MM.1S (cell line): Measurements from ENCODE around the gene DND1.
"Not testable (repeated sequence)": the region's sequence is repeated elsewhere in the genome, so short reads cannot be mapped to it uniquely, and the experiment has no call there.

Experiments used
- DNase-seq: peaks from one replicate; pipeline ENCODE4 v3.0.0-alpha.2; 2015
- H2AFZ ChIP-seq: fragments of 300-600 bp; sonication (generic); 2 replicates; pipeline ENCODE4 v1.6.0; 2016; ENCODE audit warnings: antibody characterized with exemption, low read length
- H3F3A ChIP-seq: fragments of 300-600 bp; sonication (generic); 2 replicates; pipeline ENCODE4 v1.6.1; 2016; ENCODE audit warnings: mild to moderate bottlenecking, antibody characterized with exemption, low read length, moderate library complexity, mixed read lengths; ENCODE audit not compliant: insufficient read depth
- H3K27ac ChIP-seq: fragments of 300-600 bp; sonication (generic); 2 replicates; pipeline ENCODE4 v1.5.1; 2016; ENCODE audit warnings: mild to moderate bottlenecking, low read length
- H3K27me3 ChIP-seq: fragments of 300-600 bp; sonication (generic); replicated peaks from 2 replicates; pipeline ENCODE4 v1.6.0; 2016; ENCODE audit warnings: low read length; ENCODE audit not compliant: insufficient read depth
- H3K36me3 ChIP-seq: fragments of 300-600 bp; sonication (generic); replicated peaks from 2 replicates; pipeline ENCODE4 v1.6.1; 2016; ENCODE audit warnings: mild to moderate bottlenecking, low read length, mixed read lengths; ENCODE audit not compliant: insufficient read depth
- H3K4me1 ChIP-seq: fragments of 300-600 bp; sonication (generic); 2 replicates; pipeline ENCODE4 v1.6.1; 2016; ENCODE audit warnings: low read length, mixed read lengths
- H3K4me2 ChIP-seq: fragments of 300-600 bp; sonication (generic); 2 replicates; pipeline ENCODE4 v1.6.0; 2016; ENCODE audit warnings: low read depth, low read length
- H3K4me3 ChIP-seq: fragments of 300-600 bp; sonication (generic); 2 replicates; pipeline ENCODE4 v1.5.1; 2016; ENCODE audit warnings: low read length, mixed read lengths
- H3K79me2 ChIP-seq: fragments of 300-600 bp; sonication (generic); 2 replicates; pipeline ENCODE4 v1.6.1; 2016; ENCODE audit warnings: mixed run types, low read length, mixed read lengths
- H3K9ac ChIP-seq: fragments of 300-600 bp; sonication (generic); 2 replicates; pipeline ENCODE4 v1.6.1; 2016; ENCODE audit warnings: low read length, mixed read lengths
- H3K9me2 ChIP-seq: fragments of 300-600 bp; sonication (generic); replicated peaks from 2 replicates; pipeline ENCODE4 v1.6.1; 2016; ENCODE audit warnings: mild to moderate bottlenecking, low read length, mixed read lengths; ENCODE audit not compliant: insufficient read depth
- H3K9me3 ChIP-seq: fragments of 300-600 bp; sonication (generic); replicated peaks from 2 replicates; pipeline ENCODE4 v1.6.1; 2016; ENCODE audit warnings: mild to moderate bottlenecking, low read length, mixed read lengths; ENCODE audit not compliant: insufficient read depth
- H4K20me1 ChIP-seq: fragments of 300-600 bp; sonication (generic); 2 replicates; pipeline ENCODE4 v1.6.1; 2016; ENCODE audit warnings: mild to moderate bottlenecking, low read length, moderate library complexity, mixed read lengths; ENCODE audit not compliant: insufficient read depth
- EZH2 ChIP-seq: fragments of 300-600 bp; sonication (generic); optimal IDR thresholded peaks from 2 replicates; pipeline ENCODE3; 2017; ENCODE audit warnings: low read depth, mild to moderate bottlenecking, antibody characterized with exemption, low read length, mixed read lengths
- EZH2phosphoT487 ChIP-seq: fragments of 300-600 bp; sonication (generic); IDR thresholded peaks from 2 replicates; pipeline ENCODE4 v1.6.1; 2018; ENCODE audit warnings: antibody characterized with exemption, low read length
- TF ChIP-seq, protein P1 (sequence below): fragments of 300-600 bp; sonication (generic); IDR thresholded peaks from 2 replicates; pipeline ENCODE4 v1.5.1; 2016; ENCODE audit warnings: antibody characterized with exemption, low read length, mixed read lengths

Gene DND1

DNA sequence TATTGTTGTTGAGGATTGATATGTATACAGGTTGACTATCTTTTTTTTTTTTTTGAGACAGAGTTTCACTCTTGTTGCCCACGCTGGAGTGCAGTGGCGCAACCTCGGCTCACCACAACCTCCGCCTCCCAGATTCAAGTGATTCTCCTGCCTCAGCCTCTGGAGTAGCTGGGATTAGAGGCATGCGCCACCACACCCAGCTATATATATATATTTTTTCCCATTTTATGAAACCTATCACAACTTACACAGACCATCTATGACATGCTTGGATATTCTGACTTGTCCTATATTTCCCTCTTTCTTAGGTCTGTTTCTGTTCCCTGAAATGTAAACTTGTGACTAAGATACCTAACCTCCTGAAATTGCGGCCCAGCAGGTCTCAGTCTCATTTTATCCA is 45.4 kb downstream of the DND1 start:
- TF ChIP-seq, protein P1, sequence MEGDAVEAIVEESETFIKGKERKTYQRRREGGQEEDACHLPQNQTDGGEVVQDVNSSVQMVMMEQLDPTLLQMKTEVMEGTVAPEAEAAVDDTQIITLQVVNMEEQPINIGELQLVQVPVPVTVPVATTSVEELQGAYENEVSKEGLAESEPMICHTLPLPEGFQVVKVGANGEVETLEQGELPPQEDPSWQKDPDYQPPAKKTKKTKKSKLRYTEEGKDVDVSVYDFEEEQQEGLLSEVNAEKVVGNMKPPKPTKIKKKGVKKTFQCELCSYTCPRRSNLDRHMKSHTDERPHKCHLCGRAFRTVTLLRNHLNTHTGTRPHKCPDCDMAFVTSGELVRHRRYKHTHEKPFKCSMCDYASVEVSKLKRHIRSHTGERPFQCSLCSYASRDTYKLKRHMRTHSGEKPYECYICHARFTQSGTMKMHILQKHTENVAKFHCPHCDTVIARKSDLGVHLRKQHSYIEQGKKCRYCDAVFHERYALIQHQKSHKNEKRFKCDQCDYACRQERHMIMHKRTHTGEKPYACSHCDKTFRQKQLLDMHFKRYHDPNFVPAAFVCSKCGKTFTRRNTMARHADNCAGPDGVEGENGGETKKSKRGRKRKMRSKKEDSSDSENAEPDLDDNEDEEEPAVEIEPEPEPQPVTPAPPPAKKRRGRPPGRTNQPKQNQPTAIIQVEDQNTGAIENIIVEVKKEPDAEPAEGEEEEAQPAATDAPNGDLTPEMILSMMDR = no peak
- TF ChIP-seq EZH2phosphoT487 (no peak), EZH2 (no peak)
- no peaks in the 10 kb centered on the region for H3K36me3 ChIP-seq
- 0 out of 2 replicates have a peak, but pooled peaks cover 3% of the 10 kb centered on the region for H3K27me3 ChIP-seq
- H3K9ac ChIP-seq = no peak overlapping the region
- no peak for DNase-seq
- no peaks in the 10 kb centered on the region for H3K9me2 ChIP-seq
- H3K27ac ChIP-seq = no peak overlapping the region
- 0 out of 2 replicates have a peak, but pooled peaks cover under 1% of the 10 kb centered on the region for H3K4me1 ChIP-seq
- H3K79me2 ChIP-seq = no peaks in the 10 kb centered on the region
- no peak overlapping the region for H2AFZ ChIP-seq
- no peaks in the 10 kb centered on the region for H3F3A ChIP-seq
- H3K4me3 ChIP-seq = no peak overlapping the region
- no peak overlapping the region for H3K4me2 ChIP-seq
- H4K20me1 ChIP-seq = no peaks in the 10 kb centered on the region
- no peaks in the 10 kb centered on the region for H3K9me3 ChIP-seq

DNA sequence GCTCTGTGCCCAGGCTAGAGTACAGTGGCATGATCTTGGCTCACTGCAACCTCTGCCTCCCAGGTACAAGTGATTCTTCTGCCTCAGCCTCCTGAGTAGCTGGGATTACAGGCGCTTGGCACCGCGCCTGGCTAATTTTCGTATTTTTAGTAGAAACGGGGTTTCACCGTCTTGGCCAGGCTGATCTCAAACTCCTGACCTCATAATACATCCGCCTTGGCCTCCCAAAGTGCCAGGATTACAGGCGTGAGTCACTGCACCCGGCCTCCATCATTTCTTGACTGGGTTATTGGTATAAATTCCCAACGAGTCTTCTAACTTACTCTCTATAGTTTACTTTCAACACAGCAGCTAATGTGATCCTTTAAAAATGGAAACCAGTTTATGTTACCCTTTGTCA is 48.5 kb downstream of the DND1 start:
- H3K9me3 ChIP-seq, H2AFZ ChIP-seq, H3K4me2 ChIP-seq, H3K9me2 ChIP-seq, H3K36me3 ChIP-seq, H3K79me2 ChIP-seq, H3K27me3 ChIP-seq, H3K4me3 ChIP-seq, H3F3A ChIP-seq, H3K4me1 ChIP-seq, H4K20me1 ChIP-seq, DNase-seq, H3K27ac ChIP-seq, H3K9ac ChIP-seq: not testable (repeated sequence)

DNA sequence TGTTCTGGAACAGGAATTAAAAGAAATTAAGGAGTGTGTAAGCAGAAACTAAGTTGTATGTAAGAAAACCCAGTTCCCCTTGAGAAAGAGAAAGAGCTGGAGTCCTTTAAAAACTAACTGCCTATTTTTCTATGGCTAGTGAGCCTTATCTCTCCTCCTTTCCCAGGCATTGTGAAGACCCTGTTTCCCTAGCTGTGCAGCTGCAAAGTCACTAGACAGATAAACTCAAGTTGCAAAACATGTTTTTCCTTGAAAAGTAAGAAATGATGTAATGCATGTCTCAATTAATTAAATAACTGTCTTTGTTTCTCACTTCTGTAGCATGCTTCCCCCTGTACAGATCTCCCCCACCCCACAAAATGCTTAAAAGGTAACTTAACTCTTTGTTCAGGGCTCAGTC is 50.3 kb downstream of the DND1 start:
- H4K20me1 ChIP-seq, H3K79me2 ChIP-seq, H3K27ac ChIP-seq, H3K27me3 ChIP-seq, H3K4me2 ChIP-seq, H3F3A ChIP-seq, H3K4me1 ChIP-seq, DNase-seq, H3K9me3 ChIP-seq, H2AFZ ChIP-seq, H3K9me2 ChIP-seq, H3K36me3 ChIP-seq, H3K9ac ChIP-seq, H3K4me3 ChIP-seq: not testable (repeated sequence)

DNA sequence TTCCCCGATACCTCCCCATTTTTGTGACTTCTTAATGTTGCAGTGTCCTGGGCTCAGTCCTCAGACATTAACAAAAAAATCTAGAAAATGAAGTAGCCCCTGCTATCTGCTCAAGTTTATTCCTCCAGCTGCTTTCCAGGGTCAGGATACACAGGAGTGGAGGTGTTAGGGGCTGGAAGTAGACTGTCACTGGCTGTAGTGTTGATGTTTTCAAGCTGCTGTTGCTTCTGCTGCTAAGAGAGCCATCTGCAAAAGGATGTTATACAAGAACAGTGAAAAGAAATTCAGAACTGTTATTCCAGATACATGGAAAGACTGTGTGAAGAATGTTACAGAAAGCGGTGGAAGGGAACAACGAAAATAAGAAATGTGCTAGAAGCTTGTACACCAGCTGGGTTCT is 51.1 kb downstream of the DND1 start:
- Histone ChIP-seq H3K4me2 (no peak overlapping the region), H3K27ac (no peak overlapping the region), H3K36me3 (no peaks in the 10 kb centered on the region), H3K27me3 (no peaks in the 10 kb centered on the region), H3K79me2 (no peaks in the 10 kb centered on the region), H3F3A (no peaks in the 10 kb centered on the region), H3K9me2 (no peaks in the 10 kb centered on the region), H3K4me1 (no peaks in the 10 kb centered on the region), H3K4me3 (no peak overlapping the region), H3K9me3 (no peaks in the 10 kb centered on the region), H3K9ac (no peak overlapping the region), H4K20me1 (no peaks in the 10 kb centered on the region), H2AFZ (no peak overlapping the region)
- TF ChIP-seq EZH2 (no peak), EZH2phosphoT487 (no peak)
- TF ChIP-seq, protein P1 = no peak
- no peak for DNase-seq
